Activated CD4-positive, alpha-beta T cell treated with anti-CD3 and anti-CD28 coated beads for 36 hours (primary cell): ENCODE data around the gene PNP. TPM values are rescaled to one million over a fixed set of nuclear protein-coding genes. Genes with fewer than 3 reads are reported as not detected.

Experiments
- ATAC-seq: fragments of 200-7000 bp; cut with Tn5 transposase; one replicate; pipeline ENCODE4 v1.10.0; 2021; ENCODE audit warnings: mild to moderate bottlenecking, moderate library complexity
- CTCF ChIA-PET: fragments of 350-600 bp; sonication (Branson Sonifier 250); formaldehyde crosslinking; loops from one replicate; lab custom pipeline; 2021; ENCODE audit warnings: antibody characterized with exemption; lab: Charles Lee
- POLR2A ChIA-PET: fragments of 350-600 bp; sonication (Branson Sonifier 250); formaldehyde crosslinking; loops from one replicate; lab custom pipeline; 2021; ENCODE audit warnings: antibody characterized with exemption, inconsistent platforms; lab: Charles Lee
- DNase-seq: peaks from one replicate; pipeline ENCODE4 v3.0.0-alpha.2; 2020
- H3K27ac Mint-ChIP-seq: one replicate; pipeline ENCODE4 v1.8.0; 2021; ENCODE audit warnings: mixed read lengths
- H3K27me3 Mint-ChIP-seq: one replicate; pipeline ENCODE4 v1.8.0; 2021; ENCODE audit warnings: mixed read lengths
- H3K36me3 Mint-ChIP-seq: one replicate; pipeline ENCODE4 v1.8.0; 2021; ENCODE audit warnings: low read depth, mixed read lengths
- H3K4me1 Mint-ChIP-seq: one replicate; pipeline ENCODE4 v1.8.0; 2021; ENCODE audit warnings: mixed read lengths
- H3K4me3 Mint-ChIP-seq: one replicate; pipeline ENCODE4 v1.8.0; 2021; ENCODE audit warnings: mild to moderate bottlenecking, moderate library complexity, mixed read lengths
- H3K9me3 Mint-ChIP-seq: one replicate; pipeline ENCODE4 v1.8.0; 2021; ENCODE audit warnings: low read depth, mixed read lengths
- intact Hi-C, 2 experiments: fragments of 100-400 bp; cut with DNase I in 1 of 2; cut with micrococcal nuclease in 1 of 2; formaldehyde crosslinking; loops; one replicate each; pipeline versions ENCODE4 v1.14.2 to v1.15.1; 2022 to 2024; cut with DNase I, micrococcal nuclease
- total RNA-seq, 2 experiments: library from RNA; stranded (reverse); gene quantifications; one replicate each; pipeline ENCODE4 v1.2.3, GENCODE V29; 2021

The PNP gene
- total RNA-seq, 2 experiments from 2014 or later, result 160 to 164 TPM

- POLR2A ChIA-PET, result interaction anchor here (0.6 to 2.7 kb wide), 14 partner anchors 8 to 167 kb away, joined by 3 to 44 read pairs (median 6); partner anchors contain the start of genes PARP2, PNP and TEP1
- no peak overlapping the region for H3K4me3 Mint-ChIP-seq
- DNase-seq (no peak), ATAC-seq (peak; percentile 76)
- peaks cover 48% of the 10 kb centered on the region for H3K36me3 Mint-ChIP-seq
- intact Hi-C loops, result loop anchor here (1.0 to 5.0 kb wide), 16 partner anchors 13 to 813 kb away; partner anchors contain the start of genes CCNB1IP1 (in 2 of the 2), PARP2 (in 2 of the 2), PNP (in 2 of the 2) and TEP1 (in 2 of the 2)
- no peaks in the 10 kb centered on the region for H3K9me3 Mint-ChIP-seq
- CTCF ChIA-PET, result interaction anchor here (0.6 to 4.6 kb wide), 9 partner anchors 17 to 235 kb away, joined by 3 to 25 read pairs (median 5); partner anchors contain the start of gene PARP2
- no peaks in the 10 kb centered on the region for H3K27me3 Mint-ChIP-seq
- peaks cover 27% of the 10 kb centered on the region for H3K4me1 Mint-ChIP-seq
- H3K27ac Mint-ChIP-seq, result no peak overlapping the region
Measured at GRCh38 chr14:20455355-20456300, 13.6 kb upstream of the PNP start.

GRCh38 chr14:20456971-20457370 lies 12.2 kb upstream of the PNP start:
- H3K27me3 Mint-ChIP-seq, result no peaks in the 10 kb centered on the region
- H3K27ac Mint-ChIP-seq, result no peak overlapping the region

GRCh38 chr14:20458031-20458789 lies 11.0 kb upstream of the PNP start:
- intact Hi-C loops, result loop anchor here in 1 of 2 experiments (5.0 kb wide), 1 partner anchor 644 kb away; the partner anchor contains the start of gene TMEM253
- H3K27ac Mint-ChIP-seq, result no peak overlapping the region

More at GRCh38 chr14:20456971-20457370, 12.2 kb upstream of the PNP start:
- intact Hi-C loops, result loop anchor here in 1 of 2 experiments (5.0 kb wide), 1 partner anchor 645 kb away; the partner anchor contains the start of gene TMEM253
- H3K36me3 Mint-ChIP-seq, result peaks cover 39% of the 10 kb centered on the region
- no peak overlapping the region for H3K4me3 Mint-ChIP-seq
- peaks cover 28% of the 10 kb centered on the region for H3K4me1 Mint-ChIP-seq
- CTCF ChIA-PET, result no interaction called here
- DNase-seq (no peak), ATAC-seq (no peak)
- H3K9me3 Mint-ChIP-seq, result no peaks in the 10 kb centered on the region
- POLR2A ChIA-PET, result interaction anchor here (2.7 kb wide), 2 partner anchors 13 to 114 kb away, joined by 35 to 44 read pairs; partner anchors contain the start of genes PARP2 and PNP

GRCh38 chr14:20460458-20461224 lies 8.6 kb upstream of the PNP start:
- peaks cover 25% of the 10 kb centered on the region for H3K36me3 Mint-ChIP-seq
- H3K27ac Mint-ChIP-seq, result peak overlapping the region; percentile 91
- ChIA-PET CTCF (interaction anchor here (1.1 to 1.9 kb wide), 6 partner anchors 9 to 223 kb away, joined by 3 to 10 read pairs (median 6); partner anchors contain the start of genes PARP2, PNP and RNASE4), POLR2A (interaction anchor here (0.6 to 2.7 kb wide), 10 partner anchors 8 to 117 kb away, joined by 3 to 49 read pairs (median 8); partner anchors contain the start of genes PARP2, PNP and TEP1)
- H3K4me3 Mint-ChIP-seq, result peak overlapping the region; percentile 84
- H3K4me1 Mint-ChIP-seq, result peaks cover 26% of the 10 kb centered on the region
- ATAC-seq (peak; percentile 0), DNase-seq (peak; percentile 67)
- no peaks in the 10 kb centered on the region for H3K27me3 Mint-ChIP-seq
- intact Hi-C loops, result loop anchor here (1.0 to 5.0 kb wide), 6 partner anchors 9 to 922 kb away; partner anchors contain the start of genes PNP (in 2 of the 2), PARP2 (in 1 of the 2), SUPT16H (in 1 of the 2) and TEP1 (in 1 of the 2)
- no peaks in the 10 kb centered on the region for H3K9me3 Mint-ChIP-seq

More at GRCh38 chr14:20458031-20458789, 11.0 kb upstream of the PNP start:
- H3K27me3 Mint-ChIP-seq, result no peaks in the 10 kb centered on the region
- ATAC-seq (no peak), DNase-seq (no peak)
- ChIA-PET CTCF (interaction anchor here (0.6 kb wide), 1 partner anchor 51 kb away, joined by 3 read pairs; no protein-coding TSS in a partner anchor), POLR2A (interaction anchor here (1.0 kb wide), 1 partner anchor 12 kb away, joined by 5 read pairs; no protein-coding TSS in a partner anchor)
- H3K9me3 Mint-ChIP-seq, result no peaks in the 10 kb centered on the region
- no peak overlapping the region for H3K4me3 Mint-ChIP-seq
- H3K36me3 Mint-ChIP-seq, result peaks cover 28% of the 10 kb centered on the region
- H3K4me1 Mint-ChIP-seq, result peaks cover 27% of the 10 kb centered on the region

GRCh38 chr14:20461225-20462141 lies 7.7 kb upstream of the PNP start, which contains the start of gene PIP4P1:
PIP4P1 (minus strand) TSS chr14:20461434; CDS start chr14:20461325, 109 bp downstream.
- CTCF ChIA-PET, result interaction anchor here (0.7 to 1.9 kb wide), 13 partner anchors 8 to 510 kb away, joined by 3 to 10 read pairs (median 4); partner anchors contain the start of genes PARP2, PNP and RNASE4
- H3K27ac Mint-ChIP-seq, result peak within 1 kb of the TSS; percentile 96
- POLR2A ChIA-PET, result interaction anchor here (1.0 to 2.7 kb wide), 9 partner anchors 8 to 118 kb away, joined by 3 to 49 read pairs (median 8); partner anchors contain the start of genes PARP2, PNP and TEP1

GRCh38 chr14:20468764-20469241 lies 403 bp upstream of the PNP start:
- ATAC-seq (no peak), DNase-seq (peak; percentile 24)
- Mint-ChIP-seq H3K27ac (peak overlapping the region; percentile 97), H3K4me3 (peak overlapping the region; percentile 91), H3K9me3 (no peaks in the 10 kb centered on the region), H3K4me1 (peaks cover 31% of the 10 kb centered on the region), H3K27me3 (no peaks in the 10 kb centered on the region), H3K36me3 (peaks cover 37% of the 10 kb centered on the region)
- ChIA-PET POLR2A (interaction anchor here (1.1 to 3.0 kb wide), 5 partner anchors 8 to 19 kb away, joined by 3 to 48 read pairs (median 10); partner anchors contain the start of genes APEX1, OSGEP and PIP4P1), CTCF (interaction anchor here (0.7 to 1.9 kb wide), 3 partner anchors 10 to 125 kb away, joined by 3 to 8 read pairs (median 6); partner anchors contain the start of gene PARP2)
- intact Hi-C loops, result loop anchor here (1.0 to 5.0 kb wide), 7 partner anchors 8 to 144 kb away; partner anchors contain the start of genes APEX1 (in 2 of the 2), PARP2 (in 2 of the 2), PIP4P1 (in 2 of the 2) and OSGEP (in 1 of the 2)

More at GRCh38 chr14:20461225-20462141, 7.7 kb upstream of the PNP start, which contains the start of gene PIP4P1:
- no peaks in the 10 kb centered on the region for H3K9me3 Mint-ChIP-seq
- H3K36me3 Mint-ChIP-seq, result peaks cover 25% of the 10 kb centered on the region
- DNase-seq, result peak; percentile 99
- H3K4me3 Mint-ChIP-seq, result peak within 1 kb of the TSS; percentile 84
- H3K4me1 Mint-ChIP-seq, result peaks cover 26% of the 10 kb centered on the region
- no peaks in the 10 kb centered on the region for H3K27me3 Mint-ChIP-seq
- intact Hi-C loops, result loop anchor here (1.0 to 5.0 kb wide), 6 partner anchors 8 to 921 kb away; partner anchors contain the start of genes PNP (in 2 of the 2), PARP2 (in 1 of the 2), SUPT16H (in 1 of the 2) and TEP1 (in 1 of the 2)
- peak; percentile 95 for ATAC-seq

- intact Hi-C loops, result loop anchor here (1.0 to 5.0 kb wide), 8 partner anchors 9 to 143 kb away; partner anchors contain the start of genes APEX1 (in 2 of the 2), PARP2 (in 2 of the 2), PIP4P1 (in 2 of the 2) and OSGEP (in 1 of the 2)
- peak; percentile 78 for DNase-seq
- ATAC-seq, result peak; percentile 76
- ChIA-PET CTCF (interaction anchor here (0.6 to 1.9 kb wide), 10 partner anchors 9 to 139 kb away, joined by 3 to 10 read pairs (median 4); partner anchors contain the start of genes PARP2 and PIP4P1), POLR2A (interaction anchor here (0.6 to 3.0 kb wide), 11 partner anchors 9 to 647 kb away, joined by 3 to 48 read pairs (median 5); partner anchors contain the start of genes APEX1, OSGEP, PARP2 and PIP4P1)
- H3K36me3 Mint-ChIP-seq, result peaks cover 50% of the 10 kb centered on the region
- no peaks in the 10 kb centered on the region for H3K9me3 Mint-ChIP-seq
- H3K27ac Mint-ChIP-seq, result peak overlapping the region; percentile 97
- peaks cover 43% of the 10 kb centered on the region for H3K4me1 Mint-ChIP-seq
- H3K27me3 Mint-ChIP-seq, result no peaks in the 10 kb centered on the region
- peak overlapping the region; percentile 91 for H3K4me3 Mint-ChIP-seq
Measured at GRCh38 chr14:20469890-20470602, 840 bp downstream of the PNP start.

GRCh38 chr14:20470603-20470901 lies 1.3 kb downstream of the PNP start:
- peak overlapping the region; percentile 97 for H3K27ac Mint-ChIP-seq
- intact Hi-C loops, result loop anchor here in 1 of 2 experiments (2.0 kb wide), 1 partner anchor 58 kb away; the partner anchor contains the start of gene TEP1
- H3K4me3 Mint-ChIP-seq, result peak overlapping the region; percentile 91
- ChIA-PET POLR2A (interaction anchor here (1.1 to 3.0 kb wide), 6 partner anchors 8 to 137 kb away, joined by 5 to 48 read pairs (median 14); partner anchors contain the start of genes APEX1, OSGEP, PARP2 and PIP4P1), CTCF (interaction anchor here (1.4 to 1.9 kb wide), 4 partner anchors 8 to 56 kb away, joined by 3 to 10 read pairs (median 6); partner anchors contain the start of gene PIP4P1)
- peaks cover 48% of the 10 kb centered on the region for H3K4me1 Mint-ChIP-seq
- peaks cover 55% of the 10 kb centered on the region for H3K36me3 Mint-ChIP-seq
- no peak for DNase-seq
- no peaks in the 10 kb centered on the region for H3K9me3 Mint-ChIP-seq
- no peak for ATAC-seq
- H3K27me3 Mint-ChIP-seq, result no peaks in the 10 kb centered on the region
